Testis (tissue), 2 donors: ENCODE results near the gene FBXO38.

ENCODE experiments used
- POLR2A ChIP-seq: fragments of 450-650 bp; IDR thresholded peaks from one replicate; pipeline ENCODE4 v1.6.1; 2017; ENCODE audit warnings: antibody characterized with exemption, mild to moderate bottlenecking, moderate library complexity
- TF ChIP-seq, protein P1 (sequence below), 3 experiments: fragments of 450-650 bp in 2 of 3; fragments of 200-600 bp in 1 of 3; sonication (generic) in 1 of 3; IDR thresholded peaks; one replicate each; pipeline ENCODE4 v1.5.1; 2016 to 2019; ENCODE audit warnings: antibody characterized with exemption in 3 of 3, mild to moderate bottlenecking in 2 of 3, moderate library complexity in 1 of 3

DNA sequence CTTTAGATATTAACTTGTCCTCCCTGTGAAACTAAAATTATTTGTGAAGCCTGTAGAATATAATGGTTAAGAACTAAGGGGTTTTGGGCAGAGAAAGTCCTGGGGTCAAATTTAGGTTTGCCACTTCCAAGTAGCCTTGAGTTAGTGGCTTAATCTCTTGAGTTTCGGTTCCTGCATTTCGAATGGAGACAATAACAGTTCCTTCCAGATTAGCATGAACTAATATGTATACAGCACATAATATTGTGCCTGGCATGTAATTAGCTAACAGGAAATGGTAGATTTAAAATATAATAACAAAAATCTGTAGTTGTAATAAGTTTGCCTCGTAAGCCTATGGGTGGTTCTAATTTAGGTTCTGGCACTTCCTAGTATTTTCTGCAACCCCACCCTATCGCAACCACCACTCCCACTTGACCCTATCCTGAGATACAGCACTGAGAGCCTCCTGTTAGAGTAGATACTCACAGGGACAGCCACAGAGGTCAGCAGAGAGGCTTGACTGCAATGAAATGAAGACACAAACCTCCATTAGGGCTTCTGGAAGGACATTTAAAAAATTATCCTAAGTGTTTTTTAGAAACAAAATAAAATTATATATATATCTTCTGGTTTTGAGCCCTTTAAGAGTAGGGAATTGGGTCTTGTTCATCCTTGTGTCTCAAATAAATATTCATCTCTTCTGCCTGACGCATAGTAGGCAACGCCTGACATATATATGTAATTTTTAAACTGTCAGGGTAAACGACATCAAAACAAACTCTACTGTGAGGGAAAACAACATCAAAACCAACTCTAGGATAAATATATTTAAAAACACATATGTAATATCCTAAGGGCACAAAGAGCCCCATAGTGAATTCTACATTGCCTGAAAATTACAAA, 39.9 kb upstream of the FBXO38 start:
- TF ChIP-seq, protein P1, sequence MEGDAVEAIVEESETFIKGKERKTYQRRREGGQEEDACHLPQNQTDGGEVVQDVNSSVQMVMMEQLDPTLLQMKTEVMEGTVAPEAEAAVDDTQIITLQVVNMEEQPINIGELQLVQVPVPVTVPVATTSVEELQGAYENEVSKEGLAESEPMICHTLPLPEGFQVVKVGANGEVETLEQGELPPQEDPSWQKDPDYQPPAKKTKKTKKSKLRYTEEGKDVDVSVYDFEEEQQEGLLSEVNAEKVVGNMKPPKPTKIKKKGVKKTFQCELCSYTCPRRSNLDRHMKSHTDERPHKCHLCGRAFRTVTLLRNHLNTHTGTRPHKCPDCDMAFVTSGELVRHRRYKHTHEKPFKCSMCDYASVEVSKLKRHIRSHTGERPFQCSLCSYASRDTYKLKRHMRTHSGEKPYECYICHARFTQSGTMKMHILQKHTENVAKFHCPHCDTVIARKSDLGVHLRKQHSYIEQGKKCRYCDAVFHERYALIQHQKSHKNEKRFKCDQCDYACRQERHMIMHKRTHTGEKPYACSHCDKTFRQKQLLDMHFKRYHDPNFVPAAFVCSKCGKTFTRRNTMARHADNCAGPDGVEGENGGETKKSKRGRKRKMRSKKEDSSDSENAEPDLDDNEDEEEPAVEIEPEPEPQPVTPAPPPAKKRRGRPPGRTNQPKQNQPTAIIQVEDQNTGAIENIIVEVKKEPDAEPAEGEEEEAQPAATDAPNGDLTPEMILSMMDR (IDR thresholded peaks at IDR 0.05): no peak
- TF ChIP-seq POLR2A: no peak
